Liver (tissue), 3 donors: Measurements from ENCODE around the gene KRT1.

Experiments
- ATF3 ChIP-seq: IDR thresholded peaks from 2 replicates; pipeline ENCODE4 v1.6.1; 2016; ENCODE audit warnings: antibody characterized with exemption
- CTCF ChIP-seq: fragments of 150-350 bp; IDR thresholded peaks from 2 replicates; pipeline ENCODE4 v1.5.1; 2017; ENCODE audit warnings: improper control_type of control experiment, low read depth, low read length; ENCODE audit not compliant: missing input control
- JUND ChIP-seq, 2 donors: IDR thresholded peaks; 2 replicates each; pipeline ENCODE4 v1.6.1; 2016; ENCODE audit warnings: antibody characterized with exemption in 2 of 2
- MAX ChIP-seq: IDR thresholded peaks from 2 replicates; pipeline ENCODE4 v1.6.1; 2016; ENCODE audit warnings: antibody characterized with exemption
- RAD21 ChIP-seq, 2 donors: IDR thresholded peaks; 2 replicates each; pipeline ENCODE4 v1.6.1; 2016; ENCODE audit warnings: antibody characterized with exemption in 2 of 2, mild to moderate bottlenecking in 2 of 2
- REST ChIP-seq: IDR thresholded peaks from 2 replicates; pipeline ENCODE4 v1.6.1; 2016; ENCODE audit warnings: antibody characterized with exemption, mild to moderate bottlenecking
- SP1 ChIP-seq: IDR thresholded peaks from 2 replicates; pipeline ENCODE4 v1.6.1; 2018; ENCODE audit warnings: antibody characterized with exemption, mild to moderate bottlenecking
- YY1 ChIP-seq: IDR thresholded peaks from 2 replicates; pipeline ENCODE4 v1.6.1; 2016; ENCODE audit warnings: antibody characterized with exemption, mild to moderate bottlenecking
- ZBTB33 ChIP-seq: IDR thresholded peaks from 2 replicates; pipeline ENCODE4 v1.6.1; 2016; ENCODE audit warnings: antibody characterized with exemption
- donor health status: healthy.
- donor health status: healthy.

- TF ChIP-seq ZBTB33 (no peak), CTCF (no peak), YY1 (no peak), REST (no peak), JUND (IDR thresholded peaks at IDR 0.05) (no peak), SP1 (no peak), MAX (no peak), RAD21 (IDR thresholded peaks at IDR 0.05) (no peak), ATF3 (no peak)
Measured at GRCh38 chr12:52631264-52631663, 48.9 kb downstream of the KRT1 start.
